K562 (cell line): ENCODE results near the gene RRBP1. TPM values are rescaled to one million over a fixed set of nuclear protein-coding genes. Genes with fewer than 3 reads are reported as not detected.

Experiments
- ATAC-seq: fragments of 200-7000 bp; cut with Tn5 transposase; 3 replicates; pipeline ENCODE4 v1.9.1; 2020; ENCODE audit warnings: moderate library complexity
- BruUV-seq: library from RNA; stranded (reverse); fragments of 400-500 nt; replicated peaks from 2 replicates; lab custom pipeline; 2021; lab: Mats Ljungman, UMichigan
- CTCF ChIA-PET: fragments of 300-600 bp; formaldehyde crosslinking; extraction: SDS; loops from one replicate; lab custom pipeline; 2021; ENCODE audit warnings: low intra/inter-chr PET ratio; lab: Yijun Ruan, JAX
- POLR2A ChIA-PET: fragments of 300-600, 350-650 bp; sonication (Branson Sonifier 250); formaldehyde crosslinking; extraction: SDS; loops from one replicate; lab custom pipeline; 2021; ENCODE audit warnings: antibody characterized with exemption, inconsistent platforms; lab: Yijun Ruan, JAX
- DNase-seq, 4 experiments: peaks; one replicate each; pipeline versions ENCODE4 v3.0.0 to v3.0.0-alpha.2; 2011 to 2018; ENCODE audit warnings: low spot score in 3 of 4, mixed read lengths in 3 of 4; ENCODE audit errors: extremely low read depth in 1 of 4
- FAIRE-seq: peaks from 2 replicates; lab custom pipeline; 2011; peaks lifted over from hg19 to GRCh38; lab: Jason Lieb, UNC
- H2AFZ ChIP-seq: 2 replicates; pipeline ENCODE4 v1.6.0; 2011; ENCODE audit warnings: low read depth, low read length, control low read depth, inconsistent platforms
- H3K27ac ChIP-seq: fragments of 200-600 bp; 3 replicates; pipeline ENCODE4 v1.8.0; 2011; ENCODE audit warnings: low read depth, mild to moderate bottlenecking, control low read depth, inconsistent platforms, low read length, moderate library complexity, mixed read lengths; ENCODE audit errors: extremely low read depth
- H3K27me3 ChIP-seq, 2 experiments: fragments of 300-600 bp in 1 of 2; 2 replicates in 1 of 2; 3 replicates in 1 of 2; pipeline versions ENCODE4 v1.6.0 to v1.8.0; 2011; ENCODE audit warnings: inconsistent platforms in 2 of 2, low read length in 2 of 2, mild to moderate bottlenecking in 1 of 2, mixed read lengths in 1 of 2, moderate library complexity in 1 of 2; ENCODE audit not compliant: control insufficient read depth in 2 of 2, insufficient read depth in 2 of 2
- H3K36me3 ChIP-seq: fragments of 300-600 bp; 3 replicates; pipeline ENCODE4 v1.8.0; 2011; ENCODE audit warnings: mild to moderate bottlenecking, low read length, inconsistent platforms; ENCODE audit not compliant: control insufficient read depth, insufficient read depth
- H3K4me1 ChIP-seq, 2 experiments: fragments of 200-600 bp in 1 of 2; replicated peaks in 1 of 2; 2 replicates in 1 of 2; 3 replicates in 1 of 2; pipeline versions ENCODE4 v1.5.1 to v1.8.0; 2011; ENCODE audit warnings: inconsistent platforms in 2 of 2, low read length in 2 of 2, mild to moderate bottlenecking in 1 of 2, mixed read lengths in 1 of 2, moderate library complexity in 1 of 2; ENCODE audit not compliant: control insufficient read depth in 2 of 2, insufficient read depth in 2 of 2
- H3K4me2 ChIP-seq: 2 replicates; pipeline ENCODE4 v1.6.1; 2011; ENCODE audit warnings: low read length, control low read depth, inconsistent platforms, mixed read lengths; ENCODE audit not compliant: insufficient read depth
- H3K4me3 ChIP-seq: fragments of 200-600 bp; sonication (generic), shearing (Covaris generic); 2 replicates; pipeline ENCODE4 v1.5.1; 2016; ENCODE audit warnings: control low read depth, inconsistent platforms
- H3K79me2 ChIP-seq: fragments of 200-600 bp; 3 replicates; pipeline ENCODE4 v1.8.0; 2011; ENCODE audit warnings: low read length, inconsistent platforms; ENCODE audit not compliant: control insufficient read depth, insufficient read depth
- H3K9ac ChIP-seq, 2 experiments: 2 replicates each; pipeline versions ENCODE4 v1.6.0 to v1.6.1; 2011; ENCODE audit warnings: low read depth in 2 of 2, low read length in 2 of 2, control low read depth in 1 of 2, inconsistent platforms in 1 of 2, mild to moderate bottlenecking in 1 of 2, mixed read lengths in 1 of 2; ENCODE audit not compliant: insufficient read depth in 1 of 2
- H3K9me1 ChIP-seq: one replicate; pipeline ENCODE4 v1.6.0; 2011; ENCODE audit warnings: inconsistent platforms, mild to moderate bottlenecking, low read length, moderate library complexity; ENCODE audit not compliant: control insufficient read depth, insufficient read depth
- H3K9me3 ChIP-seq: replicated peaks from 2 replicates; pipeline ENCODE4 v1.5.1; 2011; ENCODE audit warnings: low read depth, low read length, inconsistent platforms; ENCODE audit not compliant: control insufficient read depth, insufficient read depth
- H4K20me1 ChIP-seq: replicated peaks from 2 replicates; pipeline ENCODE4 v1.6.1; 2011; ENCODE audit warnings: low read length, inconsistent platforms, mixed read lengths; ENCODE audit not compliant: control insufficient read depth, insufficient read depth
- CREB3 ChIP-seq: fragments of 450-650 bp; conservative IDR thresholded peaks from 2 replicates; pipeline ENCODE4 v1.6.1; 2016; ENCODE audit warnings: missing genetic modification characterization, low read depth, mild to moderate bottlenecking, missing compliant biosample characterization, moderate library complexity
- CTCF ChIP-seq, 3 experiments: IDR thresholded peaks in 2 of 3; conservative IDR thresholded peaks in 1 of 3; 2 replicates each; pipeline ENCODE4 v1.5.1; 2011 to 2012; ENCODE audit warnings: low read length in 3 of 3, mild to moderate bottlenecking in 3 of 3, control low read depth in 2 of 3, improper control_type of control experiment in 1 of 3, inconsistent platforms in 1 of 3, low read depth in 1 of 3, mixed read lengths in 1 of 3, moderate library complexity in 1 of 3; ENCODE audit not compliant: insufficient read depth in 2 of 3
- EZH2 ChIP-seq: IDR thresholded peaks from 2 replicates; pipeline ENCODE4 v1.6.1; 2012; ENCODE audit warnings: low read depth, mild to moderate bottlenecking, inconsistent platforms, low read length, borderline replicate concordance
- FOXP1 ChIP-seq: sonication (generic); formaldehyde crosslinking; IDR thresholded peaks from 2 replicates; pipeline ENCODE4 v1.8.0; 2022; ENCODE audit warnings: mild to moderate bottlenecking, missing genetic modification reagents
- ID3 ChIP-seq, 2 experiments: fragments of 250-450 bp in 1 of 2; fragments of 450-650 bp in 1 of 2; sonication (Bioruptor Pico) in 1 of 2; IDR thresholded peaks; 2 replicates each; pipeline versions ENCODE4 v1.6.1 to v1.8.0; 2016 to 2021; ENCODE audit warnings: mild to moderate bottlenecking in 2 of 2, moderate library complexity in 2 of 2, missing compliant biosample characterization in 1 of 2, missing genetic modification characterization in 1 of 2
- MBD1 ChIP-seq: fragments of 250-450 bp; sonication (Bioruptor Pico); IDR thresholded peaks from 2 replicates; pipeline ENCODE4 v1.8.0; 2022; ENCODE audit warnings: inconsistent platforms
- MYBL2 ChIP-seq, 2 experiments: fragments of 450-650 bp in 1 of 2; sonication (generic) in 1 of 2; formaldehyde crosslinking in 1 of 2; IDR thresholded peaks; 2 replicates each; pipeline versions ENCODE4 v1.6.1 to v1.8.1; 2017 to 2022; ENCODE audit warnings: borderline replicate concordance in 1 of 2, inconsistent platforms in 1 of 2, low read depth in 1 of 2, mild to moderate bottlenecking in 1 of 2, missing genetic modification reagents in 1 of 2, moderate library complexity in 1 of 2
- NRF1 ChIP-seq, 2 experiments: fragments of 450-650 bp; IDR thresholded peaks in 1 of 2; conservative IDR thresholded peaks in 1 of 2; 2 replicates each; pipeline ENCODE4 v1.6.1; 2014; ENCODE audit warnings: mild to moderate bottlenecking in 2 of 2
- RFX1 ChIP-seq: fragments of 450-650 bp; IDR thresholded peaks from 2 replicates; pipeline ENCODE4 v1.6.1; 2016; ENCODE audit warnings: mild to moderate bottlenecking, moderate library complexity
- ZBED1 ChIP-seq: IDR thresholded peaks from 2 replicates; pipeline ENCODE4 v1.6.1; 2014
- ZBTB5 ChIP-seq: fragments of 450-650 bp; IDR thresholded peaks from 2 replicates; pipeline ENCODE4 v1.6.1; 2017; ENCODE audit warnings: antibody characterized with exemption
- ZC3H4 ChIP-seq: sonication (generic); formaldehyde crosslinking; IDR thresholded peaks from 2 replicates; pipeline ENCODE4 v1.9.0; 2021; ENCODE audit warnings: missing genetic modification reagents, borderline replicate concordance
- ZNF384 ChIP-seq: IDR thresholded peaks from 2 replicates; pipeline ENCODE4 v1.6.1; 2012; ENCODE audit warnings: low read depth, low read length, improper control_type of control experiment
- ZZZ3 ChIP-seq: fragments of 450-650 bp; IDR thresholded peaks from 2 replicates; pipeline ENCODE4 v1.6.1; 2016; ENCODE audit warnings: antibody characterized with exemption, mild to moderate bottlenecking, moderate library complexity
- WGBS: fragments of 100-300 bp; shearing (Covaris generic); methylation state at CpG from one replicate; pipeline ENCODE4 v1.1.6; 2016; ENCODE audit warnings: low coverage, mixed read lengths; ENCODE audit not compliant: insufficient coverage; ENCODE audit errors: missing lambda C conversion rate; 5-methylcytosine and 5-hydroxymethylcytosine counted together
- in situ Hi-C: fragments of 300-500 bp; cut with MboI; formaldehyde crosslinking; loops from 4 replicates; pipeline ENCODE4 v1.15.0; 2018; ENCODE audit warnings: inconsistent platforms, mixed read lengths
- intact Hi-C: fragments of 100-400 bp; cut with micrococcal nuclease; formaldehyde crosslinking; loops from 2 replicates; pipeline ENCODE4 v1.14.2; 2022
- polyA plus RNA-seq, 8 experiments: library from polyadenylated mRNA; depleted of rRNA in 4 of 8; stranded (reverse) in 5 of 8; unstranded in 3 of 8; fragments of >200 nt; fragmentation: Nextera tagmentation in 2 of 8; fragmentation: Illumina TruSeq in 1 of 8; extraction: Ambion mirVana in 2 of 8; extraction: Trizol in 1 of 8; gene quantifications; 2 replicates each; pipeline versions ENCODE4 v1.2.1 to v1.2.3, GENCODE V29; 2011 to 2014; ENCODE audit warnings: inconsistent platforms in 1 of 8, missing spikeins in 1 of 8
- total RNA-seq, 7 experiments: library from RNA; depleted of rRNA in 6 of 7; stranded (reverse); fragments of >200 nt in 6 of 7; fragmentation: Illumina TruSeq in 2 of 7; extraction: Trizol in 2 of 7; gene quantifications; 2 replicates each; pipeline versions ENCODE4 v1.2.1 to v1.2.3, GENCODE V29; 2011 to 2021; ENCODE audit warnings: low replicate concordance in 1 of 7

RRBP1 gene
- total and polyA plus RNA-seq, 9 of the 15 experiments (the other 6 are each of a cell fraction or from before 2014, with no cell fraction given), result 0.84 to 32.0 (median 17.6) TPM

GRCh38 chr20:17638835-17639407, 43.1 kb downstream of the RRBP1 start:
- Histone ChIP-seq H3K9me1 (no peaks in the 10 kb centered on the region), H3K9me3 (no peaks in the 10 kb centered on the region), H3K4me2 (no peak overlapping the region), H4K20me1 (no peaks in the 10 kb centered on the region), H2AFZ (no peak overlapping the region), H3K4me1 (peaks cover 0 to 6% of the 10 kb centered on the region in 2 experiments; a peak in 2 of 5 replicates), H3K4me3 (no peak overlapping the region), H3K36me3 (peaks cover 24% of the 10 kb centered on the region; the same call in 1 of the 3 replicates), H3K27me3 (no peaks in the 10 kb centered on the region), H3K27ac (no peak overlapping the region), H3K9ac (no peak overlapping the region), H3K79me2 (no peaks in the 10 kb centered on the region)
- WGBS, result 77% methylated on average over 5 of the region's 6 CpGs
- FAIRE-seq (no peak), ATAC-seq (no peak), DNase-seq (no peak)
- CTCF ChIA-PET, result no interaction called here
- intact Hi-C loops, result no loop called here
- in situ Hi-C loops, result no loop called here
- POLR2A ChIA-PET, result interaction anchor here (0.6 kb wide), 1 partner anchor 107 kb away, joined by 3 read pairs; the partner anchor contains the start of gene BFSP1
- BruUV-seq, result no TSS peak
- TF ChIP-seq ID3 (CRISPR knock-in tag; IDR thresholded peaks at IDR 0.05) (no peak), ID3 (tag; IDR thresholded peaks at IDR 0.05) (no peak), ZZZ3 (no peak), NRF1 (conservative IDR thresholded peaks at IDR 0.05 in 1 of 2, IDR thresholded peaks at IDR 0.05 in 1 of 2) (no peak), EZH2 (no peak), ZBED1 (no peak), MYBL2 (IDR thresholded peaks at IDR 0.05; ENCODE audit: low read depth) (no peak), MYBL2 (CRISPR knock-in tag; IDR thresholded peaks at IDR 0.05; ENCODE audit: borderline replicate concordance) (no peak), ZC3H4 (CRISPR knock-in tag) (no peak), FOXP1 (CRISPR knock-in tag) (no peak), MBD1 (no peak), CREB3 (tag) (no peak), ZNF384 (no peak), RFX1 (no peak), CTCF (IDR thresholded peaks at IDR 0.05 in 2 of 3, conservative IDR thresholded peaks at IDR 0.05 in 1 of 3; ENCODE audit: insufficient read depth in 2 of 3, low read depth in 1 of 3, low read length in 3 of 3) (no peak), ZBTB5 (no peak)
